Loucy (cell line): ENCODE results near the gene FBXL13.

Experiments used
- H2AFZ ChIP-seq: fragments of 200-600 bp; sonication (generic); 2 replicates; pipeline ENCODE4 v1.6.0; 2016; ENCODE audit warnings: antibody characterized with exemption, mild to moderate bottlenecking, low read length, moderate library complexity
- H3F3A ChIP-seq: fragments of 200-600 bp; 2 replicates; pipeline ENCODE4 v1.6.0; 2016; ENCODE audit warnings: antibody characterized with exemption, low read depth, mild to moderate bottlenecking
- H3K27me3 ChIP-seq: fragments of 200-600 bp; sonication (generic); 2 replicates; pipeline ENCODE4 v1.6.1; 2014; ENCODE audit warnings: low read length, mild to moderate bottlenecking; ENCODE audit not compliant: insufficient read depth, poor library complexity, severe bottlenecking
- H3K36me3 ChIP-seq: fragments of 200-600 bp; sonication (generic); 2 replicates; pipeline ENCODE4 v1.6.1; 2016; ENCODE audit warnings: low read length; ENCODE audit not compliant: insufficient read depth
- H3K4me1 ChIP-seq: fragments of 200-600 bp; sonication (generic); 2 replicates; pipeline ENCODE4 v1.5.1; 2014; ENCODE audit warnings: low read length, mild to moderate bottlenecking; ENCODE audit not compliant: insufficient read depth, poor library complexity, severe bottlenecking
- H3K4me2 ChIP-seq: fragments of 200-600 bp; sonication (generic); 2 replicates; pipeline ENCODE4 v1.6.0; 2014; ENCODE audit warnings: antibody characterized with exemption, low read length, low read depth, mild to moderate bottlenecking; ENCODE audit not compliant: poor library complexity, severe bottlenecking
- H3K4me3 ChIP-seq: fragments of 200-600 bp; sonication (generic); 2 replicates; pipeline ENCODE4 v1.5.1; 2014; ENCODE audit warnings: low read length, mild to moderate bottlenecking, mixed read lengths; ENCODE audit not compliant: poor library complexity, severe bottlenecking
- H3K79me2 ChIP-seq: fragments of 200-600 bp; sonication (generic); 2 replicates; pipeline ENCODE4 v1.6.1; 2014; ENCODE audit warnings: low read length; ENCODE audit not compliant: insufficient read depth
- H3K9ac ChIP-seq: fragments of 200-600 bp; sonication (generic); 2 replicates; pipeline ENCODE4 v1.6.0; 2014; ENCODE audit warnings: mild to moderate bottlenecking, low read depth, low read length, moderate library complexity; ENCODE audit not compliant: poor library complexity, severe bottlenecking
- H3K9me2 ChIP-seq: fragments of 200-600 bp; sonication (generic); replicated peaks from 2 replicates; pipeline ENCODE4 v1.6.1; 2016; ENCODE audit warnings: low read depth, low read length, mixed read lengths
- H3K9me3 ChIP-seq: fragments of 200-600 bp; sonication (generic); 2 replicates; pipeline ENCODE4 v1.6.1; 2014; ENCODE audit warnings: mild to moderate bottlenecking, antibody characterized with exemption, low read length, low read depth; ENCODE audit not compliant: insufficient read depth
- H4K20me1 ChIP-seq: fragments of 200-600 bp; sonication (generic); 2 replicates; pipeline ENCODE4 v1.6.0; 2014; ENCODE audit warnings: antibody characterized with exemption, low read length, mild to moderate bottlenecking; ENCODE audit not compliant: insufficient read depth, poor library complexity, severe bottlenecking
- CTCF ChIP-seq: fragments of 200-600 bp; sonication (generic); conservative IDR thresholded peaks from 2 replicates; pipeline ENCODE4 v1.5.1; 2014; ENCODE audit warnings: mild to moderate bottlenecking, antibody characterized with exemption, low read length
- EZH2phosphoT487 ChIP-seq: fragments of 200-600 bp; IDR thresholded peaks from 2 replicates; pipeline ENCODE4 v1.6.1; 2018; ENCODE audit warnings: antibody characterized with exemption, mild to moderate bottlenecking, moderate library complexity, borderline replicate concordance

Gene FBXL13

DNA sequence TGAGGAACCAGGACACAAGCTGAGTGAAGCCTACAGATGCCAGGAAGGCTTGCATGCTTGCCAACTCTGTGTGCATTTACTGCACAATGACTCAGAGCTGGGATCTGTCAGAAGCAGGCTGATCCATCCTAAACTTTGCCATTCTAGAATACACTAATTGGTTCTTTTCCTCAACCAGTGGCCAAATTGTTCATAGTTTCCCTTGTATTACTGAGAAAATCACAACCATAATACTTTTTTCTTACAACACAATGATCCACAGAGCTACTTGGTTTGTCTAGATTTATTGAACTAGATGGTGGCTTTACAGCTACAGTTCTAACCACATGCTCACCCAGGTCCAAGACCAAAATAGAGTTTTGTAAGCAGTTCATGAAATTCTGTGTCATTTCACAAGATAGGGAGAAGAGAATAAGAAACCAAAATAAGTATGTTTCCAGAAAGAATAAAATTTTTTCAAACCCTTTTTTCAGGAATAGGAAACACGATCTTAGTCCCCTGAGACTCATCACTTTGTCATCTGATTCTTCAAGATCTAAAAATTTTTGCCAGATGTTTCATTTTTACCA, 182.8 kb downstream of the FBXL13 start:
- H3K4me2 ChIP-seq: no peak overlapping the region
- H3K27me3 ChIP-seq: no peaks in the 10 kb centered on the region
- H3F3A ChIP-seq: no peaks in the 10 kb centered on the region
- no peaks in the 10 kb centered on the region for H4K20me1 ChIP-seq
- no peak for TF ChIP-seq EZH2phosphoT487
- TF ChIP-seq CTCF: no peak
- H3K36me3 ChIP-seq: no peaks in the 10 kb centered on the region
- H3K9me2 ChIP-seq: no peaks in the 10 kb centered on the region
- no peaks in the 10 kb centered on the region for H3K9me3 ChIP-seq
- H3K79me2 ChIP-seq: no peaks in the 10 kb centered on the region
- no peaks in the 10 kb centered on the region for H3K4me1 ChIP-seq
- no peak overlapping the region for H2AFZ ChIP-seq
- no peak overlapping the region for H3K9ac ChIP-seq
- H3K4me3 ChIP-seq: no peak overlapping the region

DNA sequence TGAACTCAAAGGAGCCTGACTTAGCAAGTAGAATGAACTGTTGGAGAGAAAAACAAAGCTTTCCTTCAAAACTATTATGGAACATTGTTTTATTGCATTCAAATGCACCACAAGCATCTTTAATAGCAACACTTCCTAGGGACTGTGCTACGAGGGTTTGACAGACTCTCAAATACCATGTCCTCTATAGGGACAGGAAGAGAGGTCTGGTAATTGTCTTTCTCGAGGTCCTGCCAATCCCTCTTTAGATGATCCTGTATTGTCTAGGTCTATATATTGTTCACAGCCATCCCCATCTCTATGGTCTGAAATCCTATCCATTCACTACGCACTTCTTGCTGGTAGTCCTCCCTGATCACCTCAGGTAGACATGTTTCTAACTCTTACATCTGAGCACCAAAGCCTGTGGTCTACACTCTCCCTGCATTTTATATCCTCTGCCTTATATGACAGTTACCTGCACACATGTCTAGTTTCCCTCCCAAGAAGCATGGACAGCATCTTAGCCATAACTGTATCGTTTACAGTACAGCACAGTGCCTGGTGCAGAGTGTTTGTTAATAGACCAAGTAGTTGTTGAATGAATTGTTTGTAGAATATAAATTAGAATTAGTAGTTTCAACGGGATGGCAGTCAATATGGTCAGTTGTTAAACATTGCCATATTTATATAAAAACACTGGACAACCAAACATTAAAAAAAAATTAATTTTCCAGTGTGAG, 183.5 kb downstream of the FBXL13 start:
- no peaks in the 10 kb centered on the region for H4K20me1 ChIP-seq
- H3K79me2 ChIP-seq: no peaks in the 10 kb centered on the region
- H3K4me3 ChIP-seq: no peak overlapping the region
- no peak overlapping the region for H3K4me2 ChIP-seq
- no peaks in the 10 kb centered on the region for H3K27me3 ChIP-seq
- H3K4me1 ChIP-seq: no peaks in the 10 kb centered on the region
- H3F3A ChIP-seq: no peaks in the 10 kb centered on the region
- no peaks in the 10 kb centered on the region for H3K9me3 ChIP-seq
- H3K9me2 ChIP-seq: no peaks in the 10 kb centered on the region
- no peak overlapping the region for H2AFZ ChIP-seq
- TF ChIP-seq CTCF: no peak
- no peak for TF ChIP-seq EZH2phosphoT487
- H3K9ac ChIP-seq: no peak overlapping the region
- no peaks in the 10 kb centered on the region for H3K36me3 ChIP-seq

DNA sequence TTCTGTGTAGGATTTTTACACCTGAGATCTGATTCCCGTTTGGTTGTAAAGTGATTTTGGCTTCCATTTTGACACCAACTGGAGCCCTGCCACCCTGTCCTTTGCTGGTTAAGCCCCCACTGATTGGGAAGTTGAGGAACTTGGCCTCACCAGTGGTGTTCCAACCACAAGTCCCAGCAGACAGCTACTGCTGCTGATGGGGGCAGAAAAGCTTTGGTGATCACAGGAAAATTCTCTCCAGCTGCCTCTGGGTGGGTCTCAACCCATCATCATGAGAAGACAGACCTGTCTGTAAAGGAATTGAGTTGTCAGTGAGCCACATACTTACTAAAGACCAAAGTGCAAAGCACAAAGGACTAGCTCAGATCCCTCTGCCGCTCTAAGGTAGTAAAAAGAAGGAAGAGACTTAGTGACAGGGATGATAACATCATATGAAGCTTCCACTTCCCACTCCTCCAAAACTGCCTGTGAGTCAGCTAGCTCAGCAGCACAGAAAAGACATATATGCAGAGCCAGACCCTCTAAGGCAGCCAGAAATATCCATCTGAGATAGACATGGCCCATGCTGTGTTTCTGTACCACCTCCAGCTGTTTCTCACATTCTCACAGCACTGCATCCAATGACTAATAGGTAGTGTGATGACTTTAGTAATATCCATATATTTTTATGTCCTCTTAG, 184.2 kb downstream of the FBXL13 start:
- no peak for TF ChIP-seq EZH2phosphoT487
- no peak for TF ChIP-seq CTCF
- Histone ChIP-seq H3K79me2 (no peaks in the 10 kb centered on the region), H3K4me3 (no peak overlapping the region), H3K9me3 (no peaks in the 10 kb centered on the region), H3F3A (no peaks in the 10 kb centered on the region), H4K20me1 (no peaks in the 10 kb centered on the region), H3K36me3 (no peaks in the 10 kb centered on the region), H3K9me2 (no peaks in the 10 kb centered on the region), H3K4me2 (no peak overlapping the region), H3K9ac (no peak overlapping the region), H3K27me3 (no peaks in the 10 kb centered on the region), H3K4me1 (no peaks in the 10 kb centered on the region), H2AFZ (no peak overlapping the region)
